Chondrocyte (in vitro differentiated cells): ENCODE measurements around the gene ZSCAN10. TPM values are rescaled to one million over a fixed set of nuclear protein-coding genes. Genes with fewer than 3 reads are reported as not detected.

Experiments
- total RNA-seq: library from RNA; stranded (reverse); gene quantifications from 3 replicates; pipeline ENCODE4 v1.2.1, GENCODE V29; 2021

The ZSCAN10 gene
- total RNA-seq, 1 donor from 2014 or later, result not detected

Other genes with a start within 250 kb of the ZSCAN10 start
- not detected in 3 replicates for gene PRSS22, start 241.1 kb downstream of the ZSCAN10 start, total RNA-seq
- 33.4 to 43.1 TPM (median 34.7 TPM) in 3 replicates for gene FLYWCH2, start 216.1 kb downstream of the ZSCAN10 start, total RNA-seq
- gene FLYWCH1, start 187.4 kb downstream of the ZSCAN10 start, total RNA-seq, result 36.1 to 47.1 TPM (median 38.6 TPM) in 3 replicates
- gene KREMEN2, start 135.0 kb downstream of the ZSCAN10 start, total RNA-seq, result not detected in 3 replicates
- 8.2 to 15.9 TPM (median 9.5 TPM) in 3 replicates for gene PAQR4, start 129.9 kb downstream of the ZSCAN10 start, total RNA-seq
- gene PKMYT1, start 118.8 kb downstream of the ZSCAN10 start, total RNA-seq, result 6.2 to 23.2 TPM (median 7.2 TPM) in 3 replicates
- gene CLDN9, start 86.4 kb downstream of the ZSCAN10 start, total RNA-seq, result not detected in 3 replicates
- 0.27 to 0.69 TPM in 2 of 3 replicates, not detected in the other for gene CLDN6, start 81.1 kb downstream of the ZSCAN10 start, total RNA-seq
- 156 to 177 TPM (median 165 TPM) in 3 replicates for gene TNFRSF12A, start 78.9 kb downstream of the ZSCAN10 start, total RNA-seq
- gene HCFC1R1, start 75.4 kb downstream of the ZSCAN10 start, total RNA-seq, result 74.0 to 101 TPM (median 79.3 TPM) in 3 replicates
- gene THOC6, start 75.3 kb downstream of the ZSCAN10 start, total RNA-seq, result 27.4 to 33.4 TPM (median 28.8 TPM) in 3 replicates
- not detected in 3 replicates for gene BICDL2, start 62.4 kb downstream of the ZSCAN10 start, total RNA-seq
- 0.34 TPM in 1 of 3 replicates, not detected in the others for gene MMP25, start 52.7 kb downstream of the ZSCAN10 start, total RNA-seq
- gene IL32, start 33.7 kb downstream of the ZSCAN10 start, total RNA-seq, result 7.3 to 21.0 TPM (median 17.8 TPM) in 3 replicates
- 12.9 to 13.7 TPM (median 13.2 TPM) in 3 replicates for gene ZNF205, start 13.3 kb upstream of the ZSCAN10 start, total RNA-seq
- gene ZNF213, start 35.7 kb upstream of the ZSCAN10 start, total RNA-seq, result 10.6 to 13.0 TPM (median 10.8 TPM) in 3 replicates
- 0.37 to 0.38 TPM in 2 of 3 replicates, not detected in the other for gene OR1F1, start 88.9 kb upstream of the ZSCAN10 start, total RNA-seq
- gene ZNF200, start 135.9 kb upstream of the ZSCAN10 start, total RNA-seq, result 6.6 to 7.8 TPM (median 7.6 TPM) in 3 replicates
- gene MEFV, start 157.3 kb upstream of the ZSCAN10 start, total RNA-seq, result not detected in 3 replicates
- gene ZNF263, start 184.2 kb upstream of the ZSCAN10 start, total RNA-seq, result 22.9 to 28.2 TPM (median 24.6 TPM) in 3 replicates
- 5.4 to 7.1 TPM (median 6.2 TPM) in 3 replicates for gene TIGD7, start 206.1 kb upstream of the ZSCAN10 start, total RNA-seq
- gene ZNF75A, start 206.2 kb upstream of the ZSCAN10 start, total RNA-seq, result 20.9 to 22.0 TPM (median 21.6 TPM) in 3 replicates